NCI-H128 (cell line): ENCODE data around the gene LEAP2.
"Not testable (repeated sequence)": the region's sequence is repeated elsewhere in the genome, so short reads cannot be mapped to it uniquely, and the experiment has no call there.

Experiments
- DNase-seq: peaks from one replicate; lab custom pipeline; 2025; ENCODE audit not compliant: unreplicated experiment; lab: John Stamatoyannopoulos, UW

Gene LEAP2

DNA sequence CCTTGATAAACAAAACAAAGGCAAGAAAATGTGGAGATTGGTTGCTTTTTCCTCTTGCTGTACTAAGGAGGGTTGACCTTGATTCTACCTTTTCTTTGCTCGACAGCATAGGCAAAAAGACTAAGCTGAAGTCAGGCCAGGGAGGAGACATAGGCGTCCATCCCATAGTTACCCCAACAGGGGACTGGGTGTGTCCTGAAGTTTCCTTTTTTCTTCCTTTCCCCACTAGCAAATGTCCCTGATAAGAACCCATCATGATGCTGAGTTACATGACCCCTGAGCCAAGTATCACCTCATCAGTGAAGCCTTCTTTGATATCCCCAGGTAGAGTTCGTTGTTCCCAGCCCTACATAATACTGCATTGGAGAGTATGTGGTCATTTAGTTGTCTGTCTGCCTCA lies 33.2 kb upstream of the LEAP2 start:
- DNase-seq: no peak

DNA sequence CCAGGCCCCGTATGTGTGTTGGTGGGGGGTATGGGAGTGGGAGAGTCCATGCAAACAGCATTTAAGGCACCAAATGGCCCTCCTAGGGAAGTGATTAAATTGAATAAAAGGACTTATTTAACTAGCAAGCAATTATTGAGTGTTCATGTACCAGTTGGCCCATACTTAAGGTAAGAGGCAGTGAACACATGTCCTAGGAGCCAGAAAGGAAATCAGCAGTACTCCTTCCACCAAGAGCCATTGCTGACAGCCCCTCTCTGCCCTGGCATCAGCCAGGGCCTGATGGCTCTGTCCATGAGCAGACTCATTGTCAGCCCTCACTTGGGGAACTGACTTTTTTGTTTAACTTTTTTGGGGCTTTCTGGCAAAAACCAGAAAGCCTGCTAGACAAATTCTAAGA lies 32.6 kb upstream of the LEAP2 start:
- no peak for DNase-seq

DNA sequence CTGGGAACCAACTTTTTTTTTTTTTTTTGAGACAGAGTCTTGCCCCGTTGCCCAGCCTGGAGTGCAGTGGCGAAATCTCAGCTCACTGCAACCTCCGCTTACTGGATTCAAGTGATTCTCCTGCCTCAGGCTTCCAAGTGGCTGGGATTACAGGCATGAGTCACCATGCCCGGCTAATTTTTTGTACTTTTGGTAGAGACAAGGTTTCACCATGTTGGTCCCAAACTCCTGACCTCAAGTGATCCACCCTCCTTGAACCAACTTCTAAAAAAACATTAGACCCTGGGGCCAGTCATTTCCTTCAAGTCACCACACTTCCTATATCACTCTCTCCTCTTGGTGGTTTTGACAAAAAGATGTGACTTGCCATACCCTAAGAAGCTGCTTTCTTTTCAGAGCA lies 32.2 kb upstream of the LEAP2 start:
- DNase-seq: no peak

DNA sequence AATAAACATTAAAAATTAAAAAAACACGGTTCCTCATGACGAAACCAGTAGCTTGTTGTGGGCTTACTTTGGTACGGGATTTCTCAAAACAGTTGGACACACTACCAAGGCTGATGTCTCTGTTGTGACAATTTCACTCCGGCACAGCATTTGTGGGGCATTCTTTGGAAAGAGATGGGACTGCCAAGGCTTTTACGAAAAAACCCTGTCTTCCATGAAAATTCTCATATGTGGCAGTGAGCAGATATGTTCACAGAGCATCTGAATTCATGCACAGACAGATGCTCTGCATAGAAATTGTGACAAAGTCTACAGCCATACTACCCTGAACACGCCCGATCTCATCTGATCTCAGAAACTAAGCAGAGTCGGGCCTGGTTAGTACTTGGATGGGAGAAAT lies 25.2 kb upstream of the LEAP2 start:
- DNase-seq: no peak

DNA sequence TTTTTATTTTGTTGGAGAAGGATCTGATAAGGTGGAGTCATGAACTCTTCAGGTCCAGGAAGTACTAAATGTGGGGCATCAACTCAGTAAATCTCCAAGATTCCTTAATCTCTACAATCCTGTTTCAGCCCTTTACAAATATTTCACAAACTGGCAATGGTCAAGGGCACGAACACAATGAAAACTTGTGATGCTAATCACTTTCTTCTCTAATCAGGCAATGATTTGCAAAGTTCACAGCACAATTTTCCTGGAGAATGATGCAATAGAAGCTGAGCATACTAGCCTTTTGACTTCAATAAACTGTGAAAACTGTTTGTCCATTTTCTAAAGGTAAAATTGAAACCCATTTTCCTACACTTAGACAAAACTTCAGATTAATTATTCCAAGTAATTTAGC lies 24.1 kb upstream of the LEAP2 start:
- no peak for DNase-seq

DNA sequence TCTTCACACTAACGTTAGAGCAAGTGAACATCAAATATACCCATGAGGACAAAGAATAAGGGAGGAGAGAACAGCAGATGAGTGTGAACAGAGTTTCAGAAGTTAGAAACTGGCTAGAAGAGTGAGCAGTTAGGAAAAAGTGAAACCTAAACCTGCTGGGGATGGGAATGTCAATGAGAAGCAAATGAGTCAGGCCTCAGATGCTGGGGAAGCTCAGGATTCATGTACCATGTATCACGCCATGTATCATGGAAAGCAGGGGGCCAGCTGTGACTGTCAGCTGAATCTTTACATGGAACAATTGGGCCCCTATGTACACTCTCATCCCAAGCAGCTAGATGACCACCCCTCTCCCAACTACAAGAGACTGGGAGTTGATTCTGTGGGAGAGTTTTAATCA lies 23.4 kb upstream of the LEAP2 start:
- DNase-seq: no peak

DNA sequence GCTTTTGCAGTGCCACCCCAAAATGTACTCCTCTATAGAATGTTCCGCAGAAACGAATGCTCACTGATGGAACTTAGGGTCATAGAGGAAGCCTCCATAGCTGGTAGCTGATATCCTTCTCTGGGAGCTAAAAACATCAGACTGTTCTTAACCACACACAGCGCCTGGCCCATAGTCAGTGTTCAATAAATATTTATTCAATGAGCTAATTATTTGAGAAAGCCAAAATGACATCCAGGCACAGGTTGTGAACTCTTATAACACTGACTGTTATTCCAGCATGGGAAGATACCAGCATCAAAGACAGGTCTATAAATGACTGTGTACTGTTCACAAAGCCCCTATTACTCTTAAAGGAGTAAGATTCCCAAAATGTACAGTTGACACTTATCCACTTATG lies 20.1 kb upstream of the LEAP2 start:
- DNase-seq: no peak

DNA sequence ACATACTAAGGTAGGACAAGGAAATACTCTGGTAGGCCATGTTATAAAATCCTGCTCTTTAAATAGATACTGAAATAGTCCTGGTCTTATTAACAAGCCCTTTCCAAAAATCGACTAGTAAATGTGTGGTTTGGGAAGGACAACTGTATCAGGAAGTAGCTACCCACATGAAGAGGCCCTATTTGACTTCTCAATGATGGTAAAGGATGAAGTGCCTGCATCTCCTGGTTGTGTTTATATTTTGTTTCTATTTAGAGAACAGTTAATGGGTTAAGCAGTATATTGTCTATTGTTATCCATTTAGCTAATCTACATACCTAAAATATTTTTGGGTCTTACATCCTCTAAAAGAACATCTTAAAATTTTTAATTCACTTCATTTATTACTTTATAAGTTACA lies 19.7 kb upstream of the LEAP2 start:
- no peak for DNase-seq

DNA sequence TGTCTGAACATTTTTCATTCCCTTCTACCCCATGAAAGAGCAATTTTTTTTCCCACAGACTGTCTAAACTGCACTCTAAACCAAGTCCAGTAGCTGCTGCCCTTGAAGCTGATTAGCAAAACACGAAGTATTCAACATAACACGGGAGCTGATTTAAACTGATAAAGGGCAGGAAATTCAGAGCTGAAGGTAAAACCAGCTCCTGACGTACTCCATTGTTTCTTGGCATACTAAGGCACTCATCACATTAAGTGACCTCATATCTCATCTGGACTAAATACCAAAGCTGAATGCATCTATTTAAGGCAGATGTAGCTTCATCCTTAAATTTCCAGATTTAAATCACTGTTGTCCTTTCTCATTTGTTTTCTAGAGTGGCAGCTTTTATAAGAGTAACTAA lies 19.2 kb upstream of the LEAP2 start:
- no peak for DNase-seq

DNA sequence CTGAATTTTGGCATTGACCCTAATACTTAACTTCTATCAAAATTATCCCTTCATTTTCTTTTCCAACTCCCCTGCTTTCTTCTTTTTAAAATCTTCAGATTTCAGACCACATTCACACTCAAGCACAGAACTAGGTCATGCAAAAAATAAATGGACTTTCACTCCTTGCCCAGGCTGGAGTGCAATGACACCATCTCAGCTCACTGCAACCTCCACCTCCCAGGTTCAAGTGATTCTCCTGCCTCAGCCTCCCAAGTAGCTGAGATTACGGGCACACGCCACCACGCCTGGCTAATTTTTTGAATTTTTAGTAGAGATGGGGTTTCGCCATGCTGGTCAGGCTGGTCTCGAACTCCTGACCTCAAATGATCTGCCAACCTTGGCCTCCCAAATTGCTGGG lies 18.5 kb upstream of the LEAP2 start:
- DNase-seq: not testable (repeated sequence)

DNA sequence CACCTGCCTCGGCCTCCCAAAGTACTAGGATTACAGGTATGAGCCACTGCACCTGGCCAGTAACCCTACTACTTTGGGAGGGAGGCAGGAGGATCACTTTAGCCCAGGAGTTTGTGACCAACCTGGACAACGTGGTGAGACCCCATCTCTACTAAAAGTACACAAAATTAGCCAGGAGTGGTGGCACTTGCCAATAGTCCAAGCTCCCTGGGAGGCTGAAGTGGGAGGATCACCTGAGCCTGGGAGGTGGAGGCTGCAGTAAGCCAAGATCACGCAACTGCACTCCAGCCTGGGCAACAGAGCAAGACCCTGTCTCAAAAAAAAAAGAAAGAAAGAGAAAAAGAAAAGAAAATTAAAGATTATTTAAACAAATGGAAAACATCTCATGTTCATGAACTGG lies 17.5 kb upstream of the LEAP2 start:
- DNase-seq: no peak

DNA sequence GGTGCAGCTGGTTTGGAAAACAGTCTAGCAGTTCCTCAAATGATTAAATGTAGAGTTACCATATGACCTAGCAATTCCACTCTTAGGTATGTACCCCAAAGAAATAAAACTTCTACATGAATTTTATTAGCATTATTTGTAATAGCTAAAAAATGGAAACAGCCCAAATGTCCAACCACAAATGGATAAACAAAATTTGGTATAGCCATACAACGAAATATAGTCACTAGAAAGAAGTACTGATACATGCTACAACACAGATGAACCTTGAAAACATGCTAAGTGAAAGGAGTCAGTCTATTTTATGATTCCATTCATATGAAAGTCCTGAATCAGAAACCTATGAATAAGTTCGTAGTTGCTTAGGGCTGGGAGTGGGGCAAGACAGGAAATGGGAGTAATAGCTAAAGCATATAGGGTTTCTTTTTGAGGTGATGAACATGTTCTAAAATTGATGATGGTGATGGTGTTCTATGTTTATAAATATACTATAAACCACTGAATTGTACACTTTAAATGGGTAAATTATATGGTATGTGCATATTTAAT lies 13.5 kb upstream of the LEAP2 start:
- no peak for DNase-seq

DNA sequence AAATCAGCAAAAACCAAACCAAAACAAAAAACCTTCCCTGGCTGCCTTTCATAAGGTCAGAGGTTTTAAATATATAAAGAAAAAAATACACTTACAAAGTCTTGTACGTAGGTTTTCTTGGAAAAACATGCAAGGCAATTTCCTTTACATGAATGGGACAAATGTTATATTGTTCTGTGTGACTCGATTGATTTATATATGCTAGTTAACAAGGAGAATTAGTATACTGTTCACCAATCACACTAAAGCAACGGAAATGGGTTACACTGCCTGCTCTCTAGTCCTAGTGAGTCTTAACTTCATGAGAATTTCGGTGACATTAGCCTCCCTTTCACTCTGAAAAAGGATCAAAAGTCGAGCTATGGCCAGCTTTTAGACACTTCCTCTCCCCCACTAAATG lies 12.7 kb upstream of the LEAP2 start:
- no peak for DNase-seq

DNA sequence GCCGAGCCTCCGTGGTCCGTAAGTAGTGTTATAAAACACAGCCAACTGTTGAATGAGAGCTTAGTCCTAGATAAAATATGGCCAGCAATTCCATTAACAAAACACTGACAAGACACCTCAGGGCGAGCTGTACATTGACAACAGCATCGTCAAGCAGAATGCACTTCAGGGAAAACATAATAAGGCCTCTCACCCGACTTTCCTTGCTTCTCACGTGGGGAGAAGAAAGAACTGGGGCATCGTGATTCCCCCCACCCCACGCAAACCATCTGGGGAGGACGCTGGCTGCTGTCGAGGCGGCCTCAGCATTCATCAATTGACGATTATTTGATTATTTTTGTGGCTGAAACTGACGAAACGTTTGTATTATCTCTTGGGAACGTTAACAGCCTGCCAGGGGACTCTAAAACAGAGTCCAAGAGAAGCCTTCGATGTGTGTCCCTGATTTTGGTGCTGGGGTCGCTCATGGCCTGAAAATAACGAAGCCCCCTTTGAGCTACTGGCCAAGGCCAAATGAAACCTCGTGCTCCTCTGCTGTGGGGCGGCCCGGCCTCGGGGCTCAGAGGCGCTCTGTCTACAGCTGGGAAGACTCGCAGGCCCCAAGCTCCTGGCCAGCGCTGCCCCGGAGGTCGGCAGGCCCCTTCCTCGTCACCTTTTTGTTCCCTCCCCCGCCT lies 7.7 kb upstream of the LEAP2 start:
- DNase-seq: no peak

DNA sequence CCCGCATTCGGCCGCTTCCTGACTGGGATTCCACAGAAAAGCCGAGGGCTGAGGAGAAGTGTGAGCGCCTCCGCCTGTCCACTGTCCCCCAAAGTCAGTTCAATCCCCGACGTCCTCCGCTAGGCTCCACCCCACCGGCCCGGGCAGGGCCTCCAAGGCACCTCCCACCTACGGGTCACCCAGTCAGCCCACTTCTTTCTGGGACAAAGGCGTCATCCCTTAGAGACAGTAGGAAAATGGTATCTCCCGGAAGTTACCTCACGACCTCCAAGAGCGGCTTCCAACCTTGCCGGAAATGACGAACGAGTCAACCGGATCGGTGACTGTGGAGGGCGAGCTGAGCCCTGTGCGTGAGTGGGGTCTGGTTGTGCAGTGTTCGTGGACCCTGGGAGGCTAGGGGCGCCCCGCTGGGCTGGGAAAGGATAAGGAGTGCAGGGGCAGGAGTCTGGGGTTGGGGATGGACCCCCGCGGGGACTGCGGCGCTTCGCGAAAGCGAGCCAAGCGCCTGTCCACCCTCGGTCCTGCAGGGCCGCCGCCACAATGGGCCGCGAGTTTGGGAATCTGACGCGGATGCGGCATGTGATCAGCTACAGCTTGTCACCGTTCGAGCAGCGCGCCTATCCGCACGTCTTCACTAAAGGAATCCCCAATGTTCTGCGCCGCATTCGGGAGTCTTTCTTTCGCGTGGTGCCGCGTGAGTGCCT lies 7.0 kb upstream of the LEAP2 start, which contains the start of the genes GDF9 and UQCRQ:
GDF9 (minus strand) TSS at position 128 of the 704 bp plus-strand sequence. CDS start 1,936 bp downstream, outside the sequence.
UQCRQ (plus strand) TSS at position 301 of the 704 bp plus-strand sequence; CDS start at position 541, 240 bp downstream.
- peak; percentile 87 for DNase-seq

DNA sequence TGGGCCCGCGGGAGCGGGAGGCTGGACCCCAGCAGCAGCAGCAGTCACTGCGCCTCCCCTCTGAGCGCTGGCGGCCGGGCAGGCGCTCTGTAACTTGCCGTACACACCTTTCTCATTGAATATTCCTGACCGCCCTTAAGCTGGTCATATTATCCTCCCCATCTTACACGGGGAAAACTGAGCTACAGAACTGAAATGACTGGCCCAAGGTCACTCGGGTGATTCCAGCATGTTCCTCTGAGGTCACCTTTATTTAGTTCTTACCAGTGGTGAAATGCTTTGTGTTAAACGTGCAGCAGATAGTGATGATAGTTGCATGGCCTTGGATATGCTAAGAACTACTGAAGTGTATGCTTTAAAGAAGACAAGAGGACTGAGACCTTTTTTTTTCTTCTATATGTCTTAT lies 6.4 kb upstream of the LEAP2 start:
- no peak for DNase-seq

DNA sequence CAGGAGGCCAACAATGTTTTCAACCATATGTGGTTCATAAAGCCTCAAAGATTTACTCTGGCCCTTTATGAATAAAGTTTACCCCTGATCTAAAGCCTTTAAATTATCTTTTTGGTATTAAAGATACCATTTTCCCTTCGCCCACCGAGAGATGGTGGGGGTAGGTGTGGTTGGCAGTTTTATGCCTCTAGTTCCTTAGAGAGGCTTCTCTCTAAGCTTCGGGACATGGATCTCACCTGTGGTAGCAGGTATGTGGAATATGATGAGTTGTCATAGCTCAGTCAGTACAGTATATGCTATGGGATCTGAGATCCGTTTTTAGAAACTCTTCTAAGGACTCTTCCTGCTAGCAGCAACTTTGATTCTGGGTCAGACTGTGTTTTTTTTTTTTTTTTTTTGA lies 4.7 kb upstream of the LEAP2 start:
- DNase-seq: no peak

DNA sequence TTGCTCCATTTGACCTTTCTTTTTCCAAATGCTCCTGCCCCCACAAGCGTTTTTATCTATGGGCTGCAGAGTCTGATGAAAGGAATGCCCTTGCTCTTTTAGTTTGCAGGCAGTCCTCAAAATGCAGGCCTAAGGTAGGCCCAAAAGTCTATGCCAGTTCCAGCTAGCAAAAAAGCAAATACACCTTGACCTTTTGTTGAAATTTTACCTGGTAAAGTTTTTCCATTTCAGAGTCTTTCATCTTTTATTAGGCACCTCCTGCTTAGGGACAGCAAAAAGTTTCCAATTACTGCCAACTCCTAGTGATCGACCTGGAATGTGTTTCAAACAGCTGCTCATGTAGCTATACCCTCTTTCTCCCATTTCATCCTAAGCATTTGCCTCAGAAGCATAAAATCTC lies 2.7 kb upstream of the LEAP2 start:
- DNase-seq: no peak

DNA sequence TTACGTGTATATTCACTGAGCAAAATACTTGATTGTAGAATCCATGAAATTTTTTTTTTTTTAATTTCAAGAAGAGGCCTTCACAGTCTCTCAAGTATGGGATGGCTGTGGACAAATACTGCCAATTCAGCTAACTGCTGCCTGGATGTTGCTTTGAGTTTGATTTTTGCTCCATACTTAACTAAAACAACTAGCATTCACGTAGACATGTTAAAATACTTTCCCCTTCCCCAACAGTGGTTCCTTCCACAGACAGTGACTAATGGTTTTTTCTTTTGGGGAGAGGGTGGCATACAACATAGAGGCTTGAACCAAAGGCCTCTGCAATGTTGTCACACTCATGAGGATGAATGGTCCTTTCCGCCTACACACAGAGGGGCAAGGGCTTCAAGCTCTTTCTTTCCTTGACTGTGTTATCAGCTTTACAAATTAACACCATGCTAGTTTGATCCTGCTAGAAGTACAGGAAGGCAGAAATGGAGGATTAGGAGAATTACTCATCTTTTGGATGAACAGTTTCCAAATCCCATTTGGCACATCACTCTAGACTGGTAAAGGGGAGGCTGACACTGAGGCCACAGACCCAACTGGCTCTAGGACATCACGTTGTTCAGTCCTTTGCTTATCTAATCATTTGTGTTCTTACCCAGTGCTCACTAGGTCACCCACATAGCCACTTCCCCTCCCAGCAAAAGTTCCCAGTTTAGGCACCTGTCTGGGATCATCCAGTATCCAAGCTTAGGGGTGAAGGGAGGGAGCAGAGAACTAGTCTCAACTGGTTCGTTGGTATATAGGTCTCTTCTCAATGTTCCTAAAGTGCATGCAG lies 1.8 kb upstream of the LEAP2 start:
- no peak for DNase-seq

DNA sequence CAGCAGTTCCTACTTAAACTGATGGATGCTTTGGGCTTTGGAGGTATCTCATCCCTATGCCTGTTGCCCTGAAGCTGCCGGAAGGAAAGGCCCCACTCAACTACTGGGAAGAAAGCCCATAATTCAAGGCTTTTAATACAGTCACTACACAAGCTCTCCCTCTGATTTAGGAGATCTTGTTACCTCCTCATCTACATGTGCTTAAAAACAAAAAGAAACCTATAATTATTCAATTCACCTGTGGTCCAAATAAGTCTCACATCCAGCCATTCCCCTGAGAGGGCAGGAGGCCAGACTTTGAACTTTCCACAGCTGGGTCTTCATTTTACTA lies 715 bp upstream of the LEAP2 start:
- no peak for DNase-seq

DNA sequence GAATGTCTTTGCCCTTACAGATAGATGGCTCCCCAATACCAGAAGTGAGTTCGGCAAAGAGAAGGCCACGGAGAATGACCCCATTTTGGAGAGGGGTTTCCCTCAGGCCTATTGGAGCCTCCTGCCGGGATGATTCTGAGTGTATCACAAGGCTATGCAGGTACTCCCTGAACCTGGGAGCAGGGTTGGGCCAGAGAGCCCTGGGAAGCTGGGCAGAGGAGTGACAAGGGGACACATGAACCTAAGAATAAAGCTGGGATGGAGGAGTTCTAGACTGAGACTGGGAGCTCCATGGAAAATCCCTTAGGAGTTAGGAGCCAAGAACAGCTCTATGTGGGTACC lies 433 bp downstream of the LEAP2 start:
- DNase-seq: no peak
